SK-N-SH treated with all-trans-retinoic acid at 6 μM for 48 hours (cell line): ENCODE measurements around the gene PPBP.

Experiments used
- ATAC-seq: fragments of 200-7000 bp; cut with Tn5 transposase; 3 replicates; pipeline ENCODE4 v1.9.1; 2020; ENCODE audit warnings: mild to moderate bottlenecking, moderate library complexity
- ARNTL ChIP-seq: fragments of 450-650 bp; formaldehyde crosslinking; IDR thresholded peaks from 2 replicates; pipeline ENCODE4 v1.5.0; 2020; ENCODE audit warnings: low read depth, mild to moderate bottlenecking, moderate library complexity, borderline replicate concordance
- BACH2 ChIP-seq: fragments of 250-450 bp; sonication (Bioruptor Pico); IDR thresholded peaks from 2 replicates; pipeline ENCODE4 v1.9.0; 2021; ENCODE audit warnings: mild to moderate bottlenecking, borderline replicate concordance
- CSDC2 ChIP-seq: fragments of 250-450 bp; sonication (Bioruptor Pico); IDR thresholded peaks from 2 replicates; pipeline ENCODE4 v1.5.0; 2020; ENCODE audit warnings: mild to moderate bottlenecking, moderate library complexity
- ESRRG ChIP-seq: fragments of 250-450 bp; sonication (Bioruptor Pico); IDR thresholded peaks from 2 replicates; pipeline ENCODE4 v1.6.1; 2021; ENCODE audit warnings: mild to moderate bottlenecking
- GLIS3 ChIP-seq: fragments of 250-450 bp; sonication (Bioruptor Pico); IDR thresholded peaks from 2 replicates; pipeline ENCODE4 v1.5.0; 2020; ENCODE audit warnings: mild to moderate bottlenecking, moderate library complexity
- ISL1 ChIP-seq: fragments of 250-450 bp; sonication (Bioruptor Pico); IDR thresholded peaks from 2 replicates; pipeline ENCODE4 v2.1.2; 2022; ENCODE audit warnings: mild to moderate bottlenecking, moderate library complexity
- OSR1 ChIP-seq: fragments of 250-450 bp; sonication (Bioruptor Pico); IDR thresholded peaks from 2 replicates; pipeline ENCODE4 v1.8.0; 2022; ENCODE audit warnings: moderate library complexity, mild to moderate bottlenecking, inconsistent platforms
- POU6F1 ChIP-seq: fragments of 250-450 bp; sonication (Bioruptor Pico); IDR thresholded peaks from 2 replicates; pipeline ENCODE4 v1.8.0; 2021; ENCODE audit warnings: low read depth, mild to moderate bottlenecking, moderate library complexity, borderline replicate concordance
- PPARA ChIP-seq: fragments of 250-450 bp; sonication (Bioruptor Pico); IDR thresholded peaks from 2 replicates; pipeline ENCODE4 v1.5.0; 2020; ENCODE audit warnings: mild to moderate bottlenecking, borderline replicate concordance
- RARB ChIP-seq: fragments of 250-450 bp; sonication (Bioruptor Pico); IDR thresholded peaks from 2 replicates; pipeline ENCODE4 v1.8.0; 2021; ENCODE audit warnings: mild to moderate bottlenecking, moderate library complexity
- TCF4 ChIP-seq: fragments of 250-450 bp; sonication (Bioruptor Pico); IDR thresholded peaks from 2 replicates; pipeline ENCODE4 v1.8.0; 2021; ENCODE audit warnings: mild to moderate bottlenecking, moderate library complexity, borderline replicate concordance
- ZC3H10 ChIP-seq: fragments of 250-450 bp; sonication (Bioruptor Pico); IDR thresholded peaks from 2 replicates; pipeline ENCODE4 v1.5.1; 2021; ENCODE audit warnings: mild to moderate bottlenecking, moderate library complexity
- ZFP3 ChIP-seq: fragments of 250-450 bp; sonication (Bioruptor Pico); IDR thresholded peaks from 2 replicates; pipeline ENCODE4 v1.5.0; 2020; ENCODE audit warnings: mild to moderate bottlenecking, moderate library complexity
- ZFP30 ChIP-seq: fragments of 450-650 bp; formaldehyde crosslinking; IDR thresholded peaks from 2 replicates; pipeline ENCODE4 v1.5.0; 2022; ENCODE audit warnings: mild to moderate bottlenecking, moderate library complexity
- ZNF565 ChIP-seq: fragments of 450-650 bp; formaldehyde crosslinking; conservative IDR thresholded peaks from 2 replicates; pipeline ENCODE4 v1.5.0; 2020; ENCODE audit warnings: low read depth, mild to moderate bottlenecking, moderate library complexity
- ZNF70 ChIP-seq: fragments of 450-650 bp; formaldehyde crosslinking; IDR thresholded peaks from 2 replicates; pipeline ENCODE4 v1.5.0; 2020; ENCODE audit warnings: mild to moderate bottlenecking, moderate library complexity
- ZNF8 ChIP-seq: fragments of 450-650 bp; formaldehyde crosslinking; IDR thresholded peaks from 2 replicates; pipeline ENCODE4 v1.5.0; 2020; ENCODE audit warnings: mild to moderate bottlenecking, moderate library complexity
- TF ChIP-seq, protein P1 (sequence below): fragments of 250-450 bp; sonication (Bioruptor Pico); IDR thresholded peaks from 2 replicates; pipeline ENCODE4 v1.5.1; 2021; ENCODE audit warnings: mild to moderate bottlenecking, moderate library complexity
- TF ChIP-seq, protein P2 (sequence below): fragments of 250-450 bp; sonication (Bioruptor Pico); IDR thresholded peaks from 2 replicates; pipeline ENCODE4 v1.5.0; 2020; ENCODE audit warnings: mild to moderate bottlenecking, moderate library complexity
- TF ChIP-seq, protein P3 (sequence below): fragments of 250-450 bp; sonication (Bioruptor Pico); IDR thresholded peaks from 2 replicates; pipeline ENCODE4 v1.8.0; 2020; ENCODE audit warnings: mild to moderate bottlenecking, moderate library complexity, borderline replicate concordance

The PPBP gene, protein sequence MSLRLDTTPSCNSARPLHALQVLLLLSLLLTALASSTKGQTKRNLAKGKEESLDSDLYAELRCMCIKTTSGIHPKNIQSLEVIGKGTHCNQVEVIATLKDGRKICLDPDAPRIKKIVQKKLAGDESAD

GRCh38 chr4:73988061-73988460 is at the start of gene PPBP:
TSS of gene PPBP (minus strand) at chr4:73988190. CDS start at chr4:73988103, 87 bp downstream.
- TF ChIP-seq PPARA = no peak
- no peak for TF ChIP-seq TCF4 (CRISPR knock-in tag)
- TF ChIP-seq ZFP30 (CRISPR knock-in tag) = no peak
- TF ChIP-seq ZC3H10 (CRISPR knock-in tag) = no peak
- TF ChIP-seq, protein P1, sequence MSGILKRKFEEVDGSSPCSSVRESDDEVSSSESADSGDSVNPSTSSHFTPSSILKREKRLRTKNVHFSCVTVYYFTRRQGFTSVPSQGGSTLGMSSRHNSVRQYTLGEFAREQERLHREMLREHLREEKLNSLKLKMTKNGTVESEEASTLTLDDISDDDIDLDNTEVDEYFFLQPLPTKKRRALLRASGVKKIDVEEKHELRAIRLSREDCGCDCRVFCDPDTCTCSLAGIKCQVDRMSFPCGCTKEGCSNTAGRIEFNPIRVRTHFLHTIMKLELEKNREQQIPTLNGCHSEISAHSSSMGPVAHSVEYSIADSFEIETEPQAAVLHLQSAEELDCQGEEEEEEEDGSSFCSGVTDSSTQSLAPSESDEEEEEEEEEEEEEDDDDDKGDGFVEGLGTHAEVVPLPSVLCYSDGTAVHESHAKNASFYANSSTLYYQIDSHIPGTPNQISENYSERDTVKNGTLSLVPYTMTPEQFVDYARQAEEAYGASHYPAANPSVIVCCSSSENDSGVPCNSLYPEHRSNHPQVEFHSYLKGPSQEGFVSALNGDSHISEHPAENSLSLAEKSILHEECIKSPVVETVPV (CRISPR knock-in tag) = no peak
- no peak for TF ChIP-seq OSR1
- TF ChIP-seq POU6F1 (CRISPR knock-in tag) = no peak
- TF ChIP-seq, all 23 proteins: peak for 0
- no peak for ATAC-seq

GRCh38 chr4:74037076-74037955 is 49.3 kb upstream of the PPBP start:
- TF ChIP-seq ZNF70 (no peak), ZFP30 (CRISPR knock-in tag) (no peak), CSDC2 (no peak), ISL1 (CRISPR knock-in tag) (no peak), ZC3H10 (CRISPR knock-in tag) (no peak), BACH2 (CRISPR knock-in tag) (no peak), ZFP3 (CRISPR knock-in tag) (no peak), TCF4 (CRISPR knock-in tag) (no peak), GLIS3 (CRISPR knock-in tag) (no peak), ZNF8 (no peak), ESRRG (CRISPR knock-in tag) (no peak), ZNF565 (no peak), PPARA (no peak)
- TF ChIP-seq, protein P1 (CRISPR knock-in tag) = no peak
- TF ChIP-seq, protein P2, sequence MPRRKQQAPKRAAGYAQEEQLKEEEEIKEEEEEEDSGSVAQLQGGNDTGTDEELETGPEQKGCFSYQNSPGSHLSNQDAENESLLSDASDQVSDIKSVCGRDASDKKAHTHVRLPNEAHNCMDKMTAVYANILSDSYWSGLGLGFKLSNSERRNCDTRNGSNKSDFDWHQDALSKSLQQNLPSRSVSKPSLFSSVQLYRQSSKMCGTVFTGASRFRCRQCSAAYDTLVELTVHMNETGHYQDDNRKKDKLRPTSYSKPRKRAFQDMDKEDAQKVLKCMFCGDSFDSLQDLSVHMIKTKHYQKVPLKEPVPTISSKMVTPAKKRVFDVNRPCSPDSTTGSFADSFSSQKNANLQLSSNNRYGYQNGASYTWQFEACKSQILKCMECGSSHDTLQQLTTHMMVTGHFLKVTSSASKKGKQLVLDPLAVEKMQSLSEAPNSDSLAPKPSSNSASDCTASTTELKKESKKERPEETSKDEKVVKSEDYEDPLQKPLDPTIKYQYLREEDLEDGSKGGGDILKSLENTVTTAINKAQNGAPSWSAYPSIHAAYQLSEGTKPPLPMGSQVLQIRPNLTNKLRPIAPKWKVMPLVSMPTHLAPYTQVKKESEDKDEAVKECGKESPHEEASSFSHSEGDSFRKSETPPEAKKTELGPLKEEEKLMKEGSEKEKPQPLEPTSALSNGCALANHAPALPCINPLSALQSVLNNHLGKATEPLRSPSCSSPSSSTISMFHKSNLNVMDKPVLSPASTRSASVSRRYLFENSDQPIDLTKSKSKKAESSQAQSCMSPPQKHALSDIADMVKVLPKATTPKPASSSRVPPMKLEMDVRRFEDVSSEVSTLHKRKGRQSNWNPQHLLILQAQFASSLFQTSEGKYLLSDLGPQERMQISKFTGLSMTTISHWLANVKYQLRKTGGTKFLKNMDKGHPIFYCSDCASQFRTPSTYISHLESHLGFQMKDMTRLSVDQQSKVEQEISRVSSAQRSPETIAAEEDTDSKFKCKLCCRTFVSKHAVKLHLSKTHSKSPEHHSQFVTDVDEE (CRISPR knock-in tag) = no peak
- TF ChIP-seq, protein P3, sequence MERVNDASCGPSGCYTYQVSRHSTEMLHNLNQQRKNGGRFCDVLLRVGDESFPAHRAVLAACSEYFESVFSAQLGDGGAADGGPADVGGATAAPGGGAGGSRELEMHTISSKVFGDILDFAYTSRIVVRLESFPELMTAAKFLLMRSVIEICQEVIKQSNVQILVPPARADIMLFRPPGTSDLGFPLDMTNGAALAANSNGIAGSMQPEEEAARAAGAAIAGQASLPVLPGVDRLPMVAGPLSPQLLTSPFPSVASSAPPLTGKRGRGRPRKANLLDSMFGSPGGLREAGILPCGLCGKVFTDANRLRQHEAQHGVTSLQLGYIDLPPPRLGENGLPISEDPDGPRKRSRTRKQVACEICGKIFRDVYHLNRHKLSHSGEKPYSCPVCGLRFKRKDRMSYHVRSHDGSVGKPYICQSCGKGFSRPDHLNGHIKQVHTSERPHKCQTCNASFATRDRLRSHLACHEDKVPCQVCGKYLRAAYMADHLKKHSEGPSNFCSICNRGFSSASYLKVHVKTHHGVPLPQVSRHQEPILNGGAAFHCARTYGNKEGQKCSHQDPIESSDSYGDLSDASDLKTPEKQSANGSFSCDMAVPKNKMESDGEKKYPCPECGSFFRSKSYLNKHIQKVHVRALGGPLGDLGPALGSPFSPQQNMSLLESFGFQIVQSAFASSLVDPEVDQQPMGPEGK (CRISPR knock-in tag) = no peak
- ATAC-seq = no peak

- no peak for ATAC-seq
- no peak for TF ChIP-seq RARB (CRISPR knock-in tag)
- no peak for TF ChIP-seq GLIS3 (CRISPR knock-in tag)
- no peak for TF ChIP-seq POU6F1 (CRISPR knock-in tag)
- TF ChIP-seq, protein P1 (CRISPR knock-in tag) = no peak
- TF ChIP-seq ISL1 (CRISPR knock-in tag) = no peak
- no peak for TF ChIP-seq ZNF8
- no peak for TF ChIP-seq ZFP30 (CRISPR knock-in tag)
- no peak for TF ChIP-seq ZFP3 (CRISPR knock-in tag)
- TF ChIP-seq ESRRG (CRISPR knock-in tag) = no peak
- no peak for TF ChIP-seq ZNF565
- no peak for TF ChIP-seq PPARA
- no peak for TF ChIP-seq TCF4 (CRISPR knock-in tag)
- TF ChIP-seq OSR1 = no peak
- no peak for TF ChIP-seq ZC3H10 (CRISPR knock-in tag)
- no peak for TF ChIP-seq BACH2 (CRISPR knock-in tag)
- TF ChIP-seq ARNTL (CRISPR knock-in tag) = no peak
- TF ChIP-seq, all 23 proteins: peak for 0
Observed at GRCh38 chr4:74033739-74034138, 45.7 kb upstream of the PPBP start.
